Natural killer cell (primary cell): Measurements from ENCODE around the gene PAX2. TPM values are rescaled to one million over a fixed set of nuclear protein-coding genes. Genes with fewer than 3 reads are reported as not detected.

Source experiments
- ATAC-seq, 3 donors: fragments of 150-1000 bp in 2 of 3; fragments of 200-7000 bp in 1 of 3; cut with Tn5 transposase; 1 replicate in 1 of 3; 2 replicates in 2 of 3; pipeline ENCODE4 v1.10.0; 2021; ENCODE audit warnings: mild to moderate bottlenecking in 2 of 3, moderate library complexity in 2 of 3
- DNase-seq, 2 donors: peaks; one replicate each; pipeline versions ENCODE4 v3.0.0 to v3.0.0-alpha.2; 2013 to 2021; ENCODE audit warnings: mixed read lengths in 1 of 2
- H3K27ac ChIP-seq: one replicate; pipeline ENCODE4 v1.5.1; 2013; ENCODE audit warnings: mild to moderate bottlenecking, low read length
- H3K27me3 ChIP-seq: one replicate; pipeline ENCODE4 v1.6.1; 2013; ENCODE audit warnings: low read length; ENCODE audit not compliant: control insufficient read depth, insufficient read depth
- H3K36me3 ChIP-seq: one replicate; pipeline ENCODE4 v1.6.1; 2013; ENCODE audit warnings: low read length; ENCODE audit not compliant: control insufficient read depth, insufficient read depth
- H3K4me1 ChIP-seq: one replicate; pipeline ENCODE4 v1.6.1; 2013; ENCODE audit warnings: low read length; ENCODE audit not compliant: control insufficient read depth, insufficient read depth
- H3K4me3 ChIP-seq: one replicate; pipeline ENCODE4 v1.5.1; 2013; ENCODE audit warnings: low read length
- H3K9me3 ChIP-seq: one replicate; pipeline ENCODE4 v1.6.1; 2013; ENCODE audit warnings: low read length; ENCODE audit not compliant: control insufficient read depth, insufficient read depth
- H3K27ac Mint-ChIP-seq, 2 donors: one replicate each; pipeline ENCODE4 v1.8.0; 2022; ENCODE audit warnings: mild to moderate bottlenecking in 2 of 2, mixed read lengths in 2 of 2, moderate library complexity in 1 of 2
- H3K27me3 Mint-ChIP-seq, 2 donors: one replicate each; pipeline ENCODE4 v1.8.0; 2022; ENCODE audit warnings: low read depth in 2 of 2, mixed read lengths in 2 of 2
- H3K36me3 Mint-ChIP-seq: one replicate; pipeline ENCODE4 v1.8.0; 2022; ENCODE audit warnings: mixed read lengths
- H3K4me1 Mint-ChIP-seq, 2 donors: one replicate each; pipeline ENCODE4 v1.8.0; 2022; ENCODE audit warnings: mixed read lengths in 2 of 2
- H3K4me3 Mint-ChIP-seq: one replicate; pipeline ENCODE4 v1.8.0; 2022; ENCODE audit warnings: mild to moderate bottlenecking, moderate library complexity, mixed read lengths
- H3K9me3 Mint-ChIP-seq, 2 donors: one replicate each; pipeline ENCODE4 v1.8.0; 2022; ENCODE audit warnings: mixed read lengths in 2 of 2
- WGBS: methylation state at CpG from one replicate; pipeline ENCODE4 v1.1.7; 2013; ENCODE audit warnings: missing lambda C conversion rate; ENCODE audit not compliant: insufficient coverage; 5-methylcytosine and 5-hydroxymethylcytosine counted together
- intact Hi-C: fragments of 100-400 bp; cut with micrococcal nuclease; formaldehyde crosslinking; loops from one replicate; pipeline ENCODE4 v1.14.2; 2022
- total RNA-seq, 4 donors: library from RNA; stranded (reverse); fragments of 120-200 nt in 1 of 4; gene quantifications; one replicate each; pipeline versions ENCODE4 v1.2.3 to v1.2.4, GENCODE V29; 2013 to 2022
- TF ChIP-seq, protein P1 (sequence below): fragments of 200-600 bp; IDR thresholded peaks from one replicate; pipeline ENCODE4 v1.8.0; 2022; ENCODE audit warnings: antibody characterized with exemption

The PAX2 gene
- total RNA-seq, 3 donors from 2014 or later (not counting 1 experiment from before 2014, with no cell fraction given): not detected

DNA sequence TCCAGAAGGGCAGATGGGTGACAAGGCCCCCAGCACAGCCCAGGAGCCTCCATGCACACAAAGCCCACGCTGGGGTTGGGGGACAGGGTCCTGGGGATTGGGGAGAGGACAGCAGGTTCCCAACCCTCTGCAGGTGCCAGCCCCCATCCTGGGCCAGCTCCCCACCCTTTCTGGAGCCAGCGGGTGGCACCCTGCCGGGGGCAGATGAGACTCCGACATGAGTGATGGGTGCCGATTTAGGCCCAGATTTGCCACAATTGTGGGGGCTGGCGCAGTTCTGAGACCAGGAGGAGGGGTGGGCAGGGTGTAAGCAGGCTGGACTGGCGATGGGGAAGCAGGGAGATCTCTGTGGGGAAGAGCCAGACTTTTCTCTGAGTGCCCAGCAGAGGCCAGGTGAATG lies 118.1 kb downstream of the PAX2 start:
- no peak overlapping the region for H3K27ac Mint-ChIP-seq
- no peak overlapping the region for H3K4me3 Mint-ChIP-seq
- Histone ChIP-seq H3K4me3 (no peak overlapping the region), H3K4me1 (no peaks in the 10 kb centered on the region), H3K9me3 (no peaks in the 10 kb centered on the region), H3K27ac (no peak overlapping the region), H3K36me3 (no peaks in the 10 kb centered on the region), H3K27me3 (peaks cover 2% of the 10 kb centered on the region)
- TF ChIP-seq, protein P1, sequence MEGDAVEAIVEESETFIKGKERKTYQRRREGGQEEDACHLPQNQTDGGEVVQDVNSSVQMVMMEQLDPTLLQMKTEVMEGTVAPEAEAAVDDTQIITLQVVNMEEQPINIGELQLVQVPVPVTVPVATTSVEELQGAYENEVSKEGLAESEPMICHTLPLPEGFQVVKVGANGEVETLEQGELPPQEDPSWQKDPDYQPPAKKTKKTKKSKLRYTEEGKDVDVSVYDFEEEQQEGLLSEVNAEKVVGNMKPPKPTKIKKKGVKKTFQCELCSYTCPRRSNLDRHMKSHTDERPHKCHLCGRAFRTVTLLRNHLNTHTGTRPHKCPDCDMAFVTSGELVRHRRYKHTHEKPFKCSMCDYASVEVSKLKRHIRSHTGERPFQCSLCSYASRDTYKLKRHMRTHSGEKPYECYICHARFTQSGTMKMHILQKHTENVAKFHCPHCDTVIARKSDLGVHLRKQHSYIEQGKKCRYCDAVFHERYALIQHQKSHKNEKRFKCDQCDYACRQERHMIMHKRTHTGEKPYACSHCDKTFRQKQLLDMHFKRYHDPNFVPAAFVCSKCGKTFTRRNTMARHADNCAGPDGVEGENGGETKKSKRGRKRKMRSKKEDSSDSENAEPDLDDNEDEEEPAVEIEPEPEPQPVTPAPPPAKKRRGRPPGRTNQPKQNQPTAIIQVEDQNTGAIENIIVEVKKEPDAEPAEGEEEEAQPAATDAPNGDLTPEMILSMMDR: no peak
- 87% methylated on average over 7 of the region's 7 CpGs for WGBS
- peaks cover 0 to 5% of the 10 kb centered on the region in 2 donors for H3K4me1 Mint-ChIP-seq
- no peak for ATAC-seq
- no peaks in the 10 kb centered on the region for H3K9me3 Mint-ChIP-seq
- H3K36me3 Mint-ChIP-seq: no peaks in the 10 kb centered on the region
- H3K27me3 Mint-ChIP-seq: peaks cover 36 to 39% of the 10 kb centered on the region in 2 donors
- DNase-seq: no peak
- intact Hi-C loops: no loop called here

DNA sequence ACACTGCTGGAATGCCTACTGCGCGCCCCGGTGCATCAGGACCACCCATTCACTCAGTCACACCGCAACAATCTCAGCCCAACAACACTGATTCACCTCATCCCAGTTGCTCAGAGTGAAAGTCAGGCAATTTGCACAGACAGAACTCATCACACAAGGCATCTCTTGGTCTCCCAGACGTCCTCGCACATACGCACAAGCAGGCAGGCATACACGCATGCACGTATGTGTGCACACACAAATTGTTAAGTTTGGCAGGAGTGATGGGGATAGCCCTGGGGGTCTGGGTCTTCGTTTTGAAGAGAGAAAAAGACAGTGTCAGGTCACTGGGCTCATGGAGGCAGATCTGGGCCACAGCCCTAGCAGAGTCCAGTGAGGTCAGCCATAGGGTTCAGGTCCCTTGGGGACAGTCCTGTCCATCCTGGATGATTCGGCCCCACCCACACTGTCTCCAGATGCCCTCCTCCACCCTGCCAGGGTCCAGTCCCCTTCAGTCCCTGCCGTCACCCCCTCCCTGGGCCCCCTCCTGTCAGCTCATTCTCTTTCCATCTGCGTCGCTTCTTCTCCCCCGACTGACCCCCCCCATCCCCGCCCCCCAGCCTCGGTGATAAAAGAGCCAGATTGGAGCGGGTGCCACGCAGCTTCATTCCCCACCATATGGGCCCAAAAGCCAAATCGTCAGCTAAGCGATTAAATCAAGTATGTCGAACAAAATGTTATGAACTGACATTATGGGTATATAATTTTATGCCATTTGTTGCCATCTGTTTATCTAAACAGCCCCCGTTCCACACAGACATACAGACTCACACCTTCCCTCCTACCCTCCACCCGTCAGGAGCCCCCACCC lies 118.9 kb downstream of the PAX2 start:
- H3K36me3 Mint-ChIP-seq: no peaks in the 10 kb centered on the region
- intact Hi-C loops: no loop called here
- DNase-seq (no peak), ATAC-seq (no peak)
- H3K4me3 Mint-ChIP-seq: no peak overlapping the region
- peaks cover 0 to 5% of the 10 kb centered on the region in 2 donors for H3K4me1 Mint-ChIP-seq
- no peak overlapping the region for H3K27ac Mint-ChIP-seq
- Histone ChIP-seq H3K27ac (no peak overlapping the region), H3K36me3 (no peaks in the 10 kb centered on the region), H3K9me3 (no peaks in the 10 kb centered on the region), H3K27me3 (peaks cover 2% of the 10 kb centered on the region), H3K4me3 (no peak overlapping the region), H3K4me1 (no peaks in the 10 kb centered on the region)
- H3K27me3 Mint-ChIP-seq: peaks cover 30 to 31% of the 10 kb centered on the region in 2 donors
- no peaks in the 10 kb centered on the region for H3K9me3 Mint-ChIP-seq
- TF ChIP-seq, protein P1: no peak
- 86% methylated on average over 17 of the region's 24 CpGs for WGBS

DNA sequence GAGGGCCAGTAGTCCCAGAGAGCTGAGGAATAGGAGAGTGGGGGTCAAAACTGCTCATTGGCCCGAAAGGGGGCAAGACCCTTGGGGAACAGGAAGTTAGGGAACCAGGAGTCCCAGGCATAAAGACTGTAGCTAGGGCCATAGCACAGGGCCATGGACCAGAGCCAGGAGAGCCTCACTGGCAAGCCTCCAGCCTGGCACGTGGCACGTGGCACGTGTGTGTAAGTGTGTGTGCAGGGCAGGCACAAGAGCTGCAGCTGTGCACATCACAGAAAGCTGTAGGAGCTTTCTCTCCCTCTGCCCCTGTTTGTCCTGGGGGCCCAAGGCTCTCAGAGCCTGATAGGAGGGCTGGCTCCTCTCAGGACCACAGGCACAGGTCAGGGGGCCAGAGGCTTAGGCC lies 119.6 kb downstream of the PAX2 start:
- H3K9me3 Mint-ChIP-seq: no peaks in the 10 kb centered on the region
- H3K36me3 Mint-ChIP-seq: no peaks in the 10 kb centered on the region
- H3K9me3 ChIP-seq: no peaks in the 10 kb centered on the region
- DNase-seq (no peak), ATAC-seq (no peak)
- H3K4me1 ChIP-seq: no peaks in the 10 kb centered on the region
- no peak overlapping the region for H3K4me3 Mint-ChIP-seq
- TF ChIP-seq, protein P1: no peak
- no peak overlapping the region for H3K27ac Mint-ChIP-seq
- no peak overlapping the region for H3K4me3 ChIP-seq
- intact Hi-C loops: no loop called here
- 64% methylated on average over 4 of the region's 4 CpGs for WGBS
- H3K4me1 Mint-ChIP-seq: peaks cover 0 to 5% of the 10 kb centered on the region in 2 donors
- H3K27ac ChIP-seq: no peak overlapping the region
- no peaks in the 10 kb centered on the region for H3K36me3 ChIP-seq
- H3K27me3 ChIP-seq: peaks cover 2% of the 10 kb centered on the region
- H3K27me3 Mint-ChIP-seq: peaks cover 24 to 30% of the 10 kb centered on the region in 2 donors
